Activated B cell treated with CpG ODN at 0.5 μM for 24 hours (primary cell): ENCODE data around the gene SLC25A28. TPM values are rescaled to one million over a fixed set of nuclear protein-coding genes. Genes with fewer than 3 reads are reported as not detected.
A peak's percentile ranks its signal among the peaks of the same experiment; 100 is the strongest.

Source experiments
- ATAC-seq: fragments of 200-7000 bp; cut with Tn5 transposase; one replicate; pipeline ENCODE4 v1.10.0; 2021; ENCODE audit warnings: low read depth, mild to moderate bottlenecking, moderate library complexity
- CTCF ChIA-PET: fragments of 350-600 bp; sonication (Branson Sonifier 250); formaldehyde crosslinking; loops from one replicate; lab custom pipeline; 2021; ENCODE audit warnings: antibody characterized with exemption; lab: Charles Lee
- POLR2A ChIA-PET: fragments of 350-600 bp; sonication (Branson Sonifier 250); formaldehyde crosslinking; loops from one replicate; lab custom pipeline; 2021; ENCODE audit warnings: antibody characterized with exemption; lab: Charles Lee
- DNase-seq: peaks from one replicate; pipeline ENCODE4 v3.0.0; 2022
- H3K27ac Mint-ChIP-seq: one replicate; pipeline ENCODE4 v1.8.0; 2020; ENCODE audit warnings: mixed read lengths
- H3K27me3 Mint-ChIP-seq: one replicate; pipeline ENCODE4 v1.8.0; 2021; ENCODE audit warnings: mixed read lengths
- H3K36me3 Mint-ChIP-seq: one replicate; pipeline ENCODE4 v1.8.0; 2021; ENCODE audit warnings: low read depth, mixed read lengths
- H3K4me1 Mint-ChIP-seq: one replicate; pipeline ENCODE4 v1.8.0; 2021; ENCODE audit warnings: mixed read lengths
- H3K4me3 Mint-ChIP-seq: one replicate; pipeline ENCODE4 v1.8.0; 2020; ENCODE audit warnings: mild to moderate bottlenecking, mixed read lengths
- H3K9me3 Mint-ChIP-seq: one replicate; pipeline ENCODE4 v1.8.0; 2020; ENCODE audit warnings: mixed read lengths
- intact Hi-C: fragments of 100-400 bp; cut with micrococcal nuclease; formaldehyde crosslinking; loops from one replicate; pipeline ENCODE4 v1.15.1; 2024
- total RNA-seq: library from RNA; stranded (reverse); gene quantifications from 2 replicates; pipeline ENCODE4 v1.2.3, GENCODE V29; 2022
- TF ChIP-seq, protein P1 (sequence below): fragments of 200-600 bp; IDR thresholded peaks from one replicate; pipeline ENCODE4 v1.8.0; 2022; ENCODE audit warnings: antibody characterized with exemption, mild to moderate bottlenecking

SLC25A28 gene
- total RNA-seq, 1 donor from 2014 or later, result 47.5 TPM

DNA sequence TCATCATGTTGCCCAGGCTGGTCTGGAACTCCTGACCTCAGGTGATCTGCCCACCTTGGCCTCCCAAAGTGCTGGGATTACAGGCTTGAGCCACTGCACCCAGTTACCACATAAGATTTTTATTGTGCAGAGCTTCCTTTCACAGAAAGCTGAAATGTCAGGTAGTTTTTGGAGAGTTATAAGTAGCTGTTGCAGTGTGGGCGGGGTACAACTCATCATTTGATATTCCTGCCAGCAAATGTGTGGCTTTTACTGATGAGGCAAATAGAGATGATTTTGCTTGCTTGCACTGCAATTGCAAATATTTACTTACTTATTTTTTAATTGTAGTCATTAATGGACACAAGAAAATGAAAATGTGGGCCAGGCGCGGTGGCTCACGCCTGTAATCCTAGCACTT, 55.1 kb downstream of the SLC25A28 start:
- no peak overlapping the region for H3K4me3 Mint-ChIP-seq
- H3K9me3 Mint-ChIP-seq, result no peaks in the 10 kb centered on the region
- ChIA-PET CTCF (interaction anchor here (9.7 kb wide), 1 partner anchor 47 kb away, joined by 150 read pairs; no protein-coding TSS in a partner anchor), POLR2A (interaction anchor here (0.7 kb wide), 1 partner anchor 28 kb away, joined by 3 read pairs; no protein-coding TSS in a partner anchor)
- H3K27ac Mint-ChIP-seq, result no peak overlapping the region
- DNase-seq (no peak), ATAC-seq (no peak)
- peaks cover 2% of the 10 kb centered on the region for H3K27me3 Mint-ChIP-seq
- intact Hi-C loops, result no loop called here
- TF ChIP-seq, protein P1, sequence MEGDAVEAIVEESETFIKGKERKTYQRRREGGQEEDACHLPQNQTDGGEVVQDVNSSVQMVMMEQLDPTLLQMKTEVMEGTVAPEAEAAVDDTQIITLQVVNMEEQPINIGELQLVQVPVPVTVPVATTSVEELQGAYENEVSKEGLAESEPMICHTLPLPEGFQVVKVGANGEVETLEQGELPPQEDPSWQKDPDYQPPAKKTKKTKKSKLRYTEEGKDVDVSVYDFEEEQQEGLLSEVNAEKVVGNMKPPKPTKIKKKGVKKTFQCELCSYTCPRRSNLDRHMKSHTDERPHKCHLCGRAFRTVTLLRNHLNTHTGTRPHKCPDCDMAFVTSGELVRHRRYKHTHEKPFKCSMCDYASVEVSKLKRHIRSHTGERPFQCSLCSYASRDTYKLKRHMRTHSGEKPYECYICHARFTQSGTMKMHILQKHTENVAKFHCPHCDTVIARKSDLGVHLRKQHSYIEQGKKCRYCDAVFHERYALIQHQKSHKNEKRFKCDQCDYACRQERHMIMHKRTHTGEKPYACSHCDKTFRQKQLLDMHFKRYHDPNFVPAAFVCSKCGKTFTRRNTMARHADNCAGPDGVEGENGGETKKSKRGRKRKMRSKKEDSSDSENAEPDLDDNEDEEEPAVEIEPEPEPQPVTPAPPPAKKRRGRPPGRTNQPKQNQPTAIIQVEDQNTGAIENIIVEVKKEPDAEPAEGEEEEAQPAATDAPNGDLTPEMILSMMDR, result no peak
- H3K4me1 Mint-ChIP-seq, result peaks cover 38% of the 10 kb centered on the region
- H3K36me3 Mint-ChIP-seq, result no peaks in the 10 kb centered on the region

DNA sequence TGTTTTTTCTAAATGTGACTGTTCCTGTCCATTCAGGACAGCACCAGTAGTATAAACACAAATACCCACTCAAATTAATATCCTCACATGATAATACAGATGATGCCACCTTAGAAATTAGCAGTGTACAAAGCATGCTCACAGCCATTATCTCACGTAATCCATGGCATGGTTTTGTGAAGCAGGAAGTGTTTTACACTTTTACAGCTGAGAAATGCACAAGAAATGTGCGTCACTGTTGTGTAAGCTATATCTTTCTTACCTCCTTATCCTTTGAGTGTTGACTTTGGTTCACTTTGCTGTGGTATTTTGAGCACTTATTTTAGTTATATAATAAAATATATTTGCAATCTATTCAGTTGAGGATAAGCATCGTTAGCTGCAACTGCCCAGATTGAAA, 55.9 kb downstream of the SLC25A28 start:
- H3K27me3 Mint-ChIP-seq, result peaks cover 2% of the 10 kb centered on the region
- H3K27ac Mint-ChIP-seq, result no peak overlapping the region
- peaks cover 30% of the 10 kb centered on the region for H3K4me1 Mint-ChIP-seq
- ChIA-PET POLR2A (interaction anchor here (0.5 kb wide), 1 partner anchor 8 kb away, joined by 4 read pairs; no protein-coding TSS in a partner anchor), CTCF (interaction anchor here (9.7 kb wide), 1 partner anchor 48 kb away, joined by 150 read pairs; no protein-coding TSS in a partner anchor)
- no peak overlapping the region for H3K4me3 Mint-ChIP-seq
- no peak for DNase-seq
- no peaks in the 10 kb centered on the region for H3K36me3 Mint-ChIP-seq
- H3K9me3 Mint-ChIP-seq, result no peaks in the 10 kb centered on the region
- TF ChIP-seq, protein P1, result no peak
- intact Hi-C loops, result no loop called here
- ATAC-seq, result no peak

DNA sequence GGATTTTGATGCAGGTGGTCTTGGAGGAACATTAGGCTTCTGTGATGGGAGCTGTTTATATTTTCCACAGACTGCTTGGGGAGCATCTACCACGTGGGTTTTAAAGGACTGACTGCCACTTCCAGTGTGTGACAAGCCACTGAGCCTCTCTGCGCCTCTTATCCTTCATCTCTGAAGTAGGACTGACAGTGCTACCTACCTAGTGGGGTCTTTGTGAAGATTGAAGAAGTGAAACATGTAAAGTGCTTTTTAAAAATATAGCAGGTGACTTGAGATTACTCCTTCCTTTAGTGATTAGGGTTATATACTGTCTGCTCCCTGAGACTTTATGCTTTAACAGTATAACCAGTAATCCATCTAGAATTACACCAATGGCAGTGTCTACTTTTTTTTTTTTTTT, 57.6 kb downstream of the SLC25A28 start:
- no peaks in the 10 kb centered on the region for H3K9me3 Mint-ChIP-seq
- DNase-seq (no peak), ATAC-seq (peak; percentile 47)
- intact Hi-C loops, result no loop called here
- peaks cover 2% of the 10 kb centered on the region for H3K27me3 Mint-ChIP-seq
- ChIA-PET CTCF (interaction anchor here (9.7 kb wide), 1 partner anchor 49 kb away, joined by 150 read pairs; no protein-coding TSS in a partner anchor), POLR2A (no interaction called here)
- H3K36me3 Mint-ChIP-seq, result no peaks in the 10 kb centered on the region
- no peak overlapping the region for H3K27ac Mint-ChIP-seq
- H3K4me3 Mint-ChIP-seq, result no peak overlapping the region
- TF ChIP-seq, protein P1, result no peak
- peaks cover 23% of the 10 kb centered on the region for H3K4me1 Mint-ChIP-seq

Other genes starting within 250 kb of the SLC25A28 start
- 30.1 and 31.4 TPM in 2 replicates for gene GOT1, start 189.8 kb downstream of the SLC25A28 start, total RNA-seq
- gene NKX2-3, start 87.5 kb downstream of the SLC25A28 start, total RNA-seq, result not detected in 2 replicates
- 5.2 and 6.2 TPM in 2 replicates for gene ENTPD7, start 39.1 kb upstream of the SLC25A28 start, total RNA-seq
- 39.8 and 44.5 TPM in 2 replicates for gene COX15, start 111.7 kb upstream of the SLC25A28 start, total RNA-seq
- 25.4 and 27.5 TPM in 2 replicates for gene CUTC, start 111.8 kb upstream of the SLC25A28 start, total RNA-seq
- 2.9 and 4.0 TPM in 2 replicates for gene ABCC2, start 162.2 kb upstream of the SLC25A28 start, total RNA-seq